ENCODE data around the gene CST6. TPM values are rescaled to one million over a fixed set of nuclear protein-coding genes. Genes with fewer than 3 reads are reported as not detected.

The CST6 gene
- total and polyA plus RNA-seq, 2 experiments from 2014 or later: 3.0 to 9.4 TPM

DNA sequence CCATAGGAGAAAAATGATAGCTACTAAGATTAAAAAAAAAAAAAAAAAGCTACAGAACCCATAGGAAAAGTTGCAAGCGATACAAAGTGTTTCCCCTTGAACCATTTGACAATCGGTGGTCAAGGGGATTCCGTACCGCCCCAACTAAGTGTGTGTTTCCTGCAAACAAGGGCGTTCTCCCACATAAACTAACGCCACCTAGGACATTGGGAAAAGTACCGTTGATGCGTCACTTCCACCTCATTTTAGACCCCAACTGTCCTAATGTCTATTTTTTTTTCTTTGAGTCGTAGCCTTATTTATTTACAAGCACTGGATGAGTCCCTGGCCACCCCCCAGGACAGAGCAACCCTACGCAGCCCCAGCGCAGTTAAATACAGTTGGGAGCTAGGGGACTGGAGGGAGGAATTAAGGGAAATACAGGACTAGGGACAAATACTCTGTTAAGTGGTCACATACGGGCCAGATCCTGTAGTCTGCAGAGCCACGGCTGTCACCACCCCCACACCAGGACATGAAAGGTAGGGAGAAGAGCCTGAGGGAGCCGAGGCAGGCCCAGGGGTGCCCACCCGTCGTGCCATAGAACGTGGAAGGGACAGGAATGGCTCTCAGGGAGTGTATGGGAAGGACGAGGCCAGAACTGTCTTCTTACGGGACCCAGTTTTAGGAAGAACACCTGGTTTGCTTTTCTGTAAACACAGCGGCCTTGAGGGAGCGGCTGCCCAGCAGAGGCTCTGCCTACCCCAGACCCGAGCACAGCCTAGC lies 28.8 kb upstream of the CST6 start:
- no peaks in the 10 kb centered on the region for H3K9me2 ChIP-seq (replicated peaks; ENCODE audit: insufficient read depth)
- H3K9me3 ChIP-seq (ENCODE audit: low read depth): no peaks in the 10 kb centered on the region
- no peak overlapping the region for H3K4me3 ChIP-seq
- H4K20me1 ChIP-seq (ENCODE audit: insufficient read depth, poor library complexity, severe bottlenecking): no peaks in the 10 kb centered on the region
- TF ChIP-seq EZH2 (IDR thresholded peaks at IDR 0.05; ENCODE audit: borderline replicate concordance) (no peak), EZH2phosphoT487 (IDR thresholded peaks at IDR 0.05; ENCODE audit: low read depth, severe bottlenecking, unreplicated experiment) (no peak)
- TF ChIP-seq, protein P1, sequence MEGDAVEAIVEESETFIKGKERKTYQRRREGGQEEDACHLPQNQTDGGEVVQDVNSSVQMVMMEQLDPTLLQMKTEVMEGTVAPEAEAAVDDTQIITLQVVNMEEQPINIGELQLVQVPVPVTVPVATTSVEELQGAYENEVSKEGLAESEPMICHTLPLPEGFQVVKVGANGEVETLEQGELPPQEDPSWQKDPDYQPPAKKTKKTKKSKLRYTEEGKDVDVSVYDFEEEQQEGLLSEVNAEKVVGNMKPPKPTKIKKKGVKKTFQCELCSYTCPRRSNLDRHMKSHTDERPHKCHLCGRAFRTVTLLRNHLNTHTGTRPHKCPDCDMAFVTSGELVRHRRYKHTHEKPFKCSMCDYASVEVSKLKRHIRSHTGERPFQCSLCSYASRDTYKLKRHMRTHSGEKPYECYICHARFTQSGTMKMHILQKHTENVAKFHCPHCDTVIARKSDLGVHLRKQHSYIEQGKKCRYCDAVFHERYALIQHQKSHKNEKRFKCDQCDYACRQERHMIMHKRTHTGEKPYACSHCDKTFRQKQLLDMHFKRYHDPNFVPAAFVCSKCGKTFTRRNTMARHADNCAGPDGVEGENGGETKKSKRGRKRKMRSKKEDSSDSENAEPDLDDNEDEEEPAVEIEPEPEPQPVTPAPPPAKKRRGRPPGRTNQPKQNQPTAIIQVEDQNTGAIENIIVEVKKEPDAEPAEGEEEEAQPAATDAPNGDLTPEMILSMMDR (IDR thresholded peaks at IDR 0.05; ENCODE audit: poor library complexity): no peak
- H3K4me1 ChIP-seq (ENCODE audit: insufficient read depth): no peaks in the 10 kb centered on the region
- no peaks in the 10 kb centered on the region for H3K27me3 ChIP-seq
- no peak overlapping the region for H2AFZ ChIP-seq
- no peaks in the 10 kb centered on the region for H3K36me3 ChIP-seq (replicated peaks; ENCODE audit: insufficient read depth, low read depth)
- DNase-seq (ENCODE audit: low spot score): no peak
- no peak overlapping the region for H3K27ac ChIP-seq
- no peak overlapping the region for H3K4me2 ChIP-seq
- H3K79me2 ChIP-seq: no peaks in the 10 kb centered on the region
- 85% methylated on average over 22 of the region's 22 CpGs for WGBS (ENCODE audit: low lambda C conversion rate, missing lambda C conversion rate)

DNA sequence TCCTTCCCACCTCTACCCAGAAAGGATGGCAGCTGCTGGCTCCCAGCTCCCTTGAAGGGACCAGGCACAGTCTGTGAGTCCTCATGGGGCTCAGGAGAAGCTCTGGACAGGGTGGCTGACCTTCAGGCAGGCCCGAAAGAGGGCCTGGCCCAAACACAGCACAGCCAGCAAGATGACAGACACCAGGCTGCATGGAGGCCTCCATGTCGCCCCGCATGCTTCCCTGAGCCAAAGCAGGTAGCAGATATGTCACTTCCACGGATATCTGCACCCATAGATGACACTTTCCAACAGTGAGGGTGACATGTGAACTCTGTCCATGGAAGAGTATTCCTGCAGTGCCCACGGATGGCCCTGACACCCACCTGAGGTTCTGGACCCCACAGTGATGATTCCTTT lies 28.2 kb upstream of the CST6 start:
- H3K9me2 ChIP-seq (replicated peaks; ENCODE audit: insufficient read depth): no peaks in the 10 kb centered on the region
- no peaks in the 10 kb centered on the region for H3K79me2 ChIP-seq
- H4K20me1 ChIP-seq (ENCODE audit: insufficient read depth, poor library complexity, severe bottlenecking): no peaks in the 10 kb centered on the region
- 88% methylated on average over 5 of the region's 5 CpGs for WGBS (ENCODE audit: low lambda C conversion rate, missing lambda C conversion rate)
- no peak overlapping the region for H3K27ac ChIP-seq
- no peaks in the 10 kb centered on the region for H3K9me3 ChIP-seq (ENCODE audit: low read depth)
- no peaks in the 10 kb centered on the region for H3K36me3 ChIP-seq (replicated peaks; ENCODE audit: insufficient read depth, low read depth)
- H3K27me3 ChIP-seq: no peaks in the 10 kb centered on the region
- no peak overlapping the region for H3K4me2 ChIP-seq
- H3K4me1 ChIP-seq (ENCODE audit: insufficient read depth): no peaks in the 10 kb centered on the region
- no peak overlapping the region for H2AFZ ChIP-seq
- no peak overlapping the region for H3K4me3 ChIP-seq
- TF ChIP-seq EZH2 (IDR thresholded peaks at IDR 0.05; ENCODE audit: borderline replicate concordance): no peak
- TF ChIP-seq, protein P1 (IDR thresholded peaks at IDR 0.05; ENCODE audit: poor library complexity): no peak
- TF ChIP-seq EZH2phosphoT487 (IDR thresholded peaks at IDR 0.05; ENCODE audit: low read depth, severe bottlenecking, unreplicated experiment): no peak
- DNase-seq (ENCODE audit: low spot score): no peak

- Histone ChIP-seq H3K27me3 (no peaks in the 10 kb centered on the region), H3K36me3 (replicated peaks; ENCODE audit: insufficient read depth, low read depth) (no peaks in the 10 kb centered on the region), H3K79me2 (no peaks in the 10 kb centered on the region), H3K27ac (no peak overlapping the region), H3K4me3 (no peak overlapping the region), H2AFZ (no peak overlapping the region), H4K20me1 (ENCODE audit: insufficient read depth, poor library complexity, severe bottlenecking) (no peaks in the 10 kb centered on the region), H3K9me2 (replicated peaks; ENCODE audit: insufficient read depth) (no peaks in the 10 kb centered on the region), H3K4me1 (ENCODE audit: insufficient read depth) (no peaks in the 10 kb centered on the region), H3K9me3 (ENCODE audit: low read depth) (no peaks in the 10 kb centered on the region), H3K4me2 (no peak overlapping the region)
- no peak for DNase-seq (ENCODE audit: low spot score)
- TF ChIP-seq EZH2 (IDR thresholded peaks at IDR 0.05; ENCODE audit: borderline replicate concordance): no peak
- TF ChIP-seq EZH2phosphoT487 (IDR thresholded peaks at IDR 0.05; ENCODE audit: low read depth, severe bottlenecking, unreplicated experiment): no peak
- TF ChIP-seq, protein P1 (IDR thresholded peaks at IDR 0.05; ENCODE audit: poor library complexity): no peak
- WGBS (ENCODE audit: low lambda C conversion rate, missing lambda C conversion rate): 88% methylated on average over 9 of the region's 9 CpGs
Observed at GRCh38 chr11:65987336-65987735, 24.5 kb upstream of the CST6 start.
